HCT116 (cell line): ENCODE results near the gene CARD16. TPM values are rescaled to one million over a fixed set of nuclear protein-coding genes. Genes with fewer than 3 reads are reported as not detected.

Source experiments
- ATAC-seq: fragments of 200-7000 bp; cut with Tn5 transposase; 2 replicates; pipeline ENCODE4 v1.9.1; 2020; ENCODE audit warnings: mild to moderate bottlenecking, moderate library complexity
- BruUV-seq: library from RNA; stranded (reverse); fragments of 400-500 nt; replicated peaks from 2 replicates; lab custom pipeline; 2021; lab: Mats Ljungman, UMichigan
- CTCF ChIA-PET: fragments of 300-600 bp; sonication (Branson Sonifier 250); formaldehyde crosslinking; loops from one replicate; lab custom pipeline; 2021; ENCODE audit warnings: antibody characterized with exemption; lab: Charles Lee
- POLR2A ChIA-PET: fragments of 300-600, 350-600 bp; sonication (Branson Sonifier 250); formaldehyde crosslinking; loops from one replicate; lab custom pipeline; 2021; ENCODE audit warnings: antibody characterized with exemption; lab: Charles Lee
- RAD21 ChIA-PET, 2 experiments: fragments of 300-600 bp; sonication (Branson Sonifier 250); formaldehyde crosslinking; loops; one replicate each; lab custom pipeline; 2023; ENCODE audit warnings: low total read pairs in 2 of 2; ENCODE audit not compliant: uncharacterized antibody in 2 of 2, unreplicated experiment in 2 of 2, low non-redundant PET in 1 of 2; lab: Charles Lee
- DNase-seq: peaks from one replicate; pipeline ENCODE4 v3.0.0-alpha.2; 2010; ENCODE audit warnings: low read depth, low spot score
- H2AFZ ChIP-seq: fragments of 200-600 bp; shearing (Covaris generic), sonication (generic); 2 replicates; pipeline ENCODE4 v1.6.1; 2017; ENCODE audit warnings: low read depth, mixed run types, mixed read lengths, antibody characterized with exemption, low read length; ENCODE audit not compliant: poor library complexity, severe bottlenecking
- H3K27ac ChIP-seq: 2 replicates; pipeline ENCODE4 v1.5.1; 2012; ENCODE audit warnings: low read depth, low read length
- H3K27me3 ChIP-seq: fragments of 200-600 bp; sonication (generic); 2 replicates; pipeline ENCODE4 v1.6.1; 2016; ENCODE audit warnings: mixed run types, low read length, mixed read lengths; ENCODE audit not compliant: insufficient read depth
- H3K36me3 ChIP-seq, 2 experiments: fragments of 200-500 bp in 1 of 2; fragments of 200-600 bp in 1 of 2; sonication (Bioruptor generic) in 1 of 2; sonication (generic) in 1 of 2; 2 replicates each; pipeline versions ENCODE4 v1.5.1 to v1.6.1; 2014 to 2016; ENCODE audit warnings: low read length in 2 of 2, inconsistent platforms in 1 of 2, mixed read lengths in 1 of 2, mixed run types in 1 of 2; ENCODE audit not compliant: insufficient read depth in 2 of 2, control insufficient read depth in 1 of 2
- H3K4me1 ChIP-seq, 2 experiments: fragments of 200-600 bp in 1 of 2; sonication (generic) in 1 of 2; 2 replicates each; pipeline versions ENCODE4 v1.5.1 to v1.6.1; 2012 to 2017; ENCODE audit warnings: low read length in 2 of 2, inconsistent platforms in 1 of 2, mild to moderate bottlenecking in 1 of 2, mixed read lengths in 1 of 2, mixed run types in 1 of 2, moderate library complexity in 1 of 2; ENCODE audit not compliant: insufficient read depth in 2 of 2, control insufficient read depth in 1 of 2
- H3K4me2 ChIP-seq: fragments of 200-600 bp; sonication (generic); 2 replicates; pipeline ENCODE4 v1.6.1; 2017; ENCODE audit warnings: mixed run types, low read length, mixed read lengths
- H3K4me3 ChIP-seq, 2 experiments: fragments of 200-600 bp in 1 of 2; sonication (generic) in 1 of 2; replicated peaks in 1 of 2; 2 replicates each; pipeline ENCODE4 v1.5.1; 2011 to 2016; ENCODE audit warnings: low read length in 2 of 2, control low read depth in 1 of 2, low read depth in 1 of 2, mild to moderate bottlenecking in 1 of 2, mixed read lengths in 1 of 2, mixed run types in 1 of 2
- H3K79me2 ChIP-seq: fragments of 200-600 bp; sonication (generic); 2 replicates; pipeline ENCODE4 v1.6.1; 2017; ENCODE audit warnings: mild to moderate bottlenecking, mixed run types, low read length, moderate library complexity, mixed read lengths; ENCODE audit not compliant: insufficient read depth
- H3K9ac ChIP-seq: fragments of 200-600 bp; sonication (generic); 2 replicates; pipeline ENCODE4 v1.6.1; 2016; ENCODE audit warnings: low read length, mixed read lengths
- H3K9me2 ChIP-seq: fragments of 200-600 bp; sonication (generic), shearing (Covaris generic); 2 replicates; pipeline ENCODE4 v1.6.1; 2017; ENCODE audit warnings: mixed run types, mild to moderate bottlenecking, moderate library complexity; ENCODE audit not compliant: insufficient read depth
- H3K9me3 ChIP-seq, 2 experiments: fragments of 200-500 bp in 1 of 2; fragments of 200-600 bp in 1 of 2; sonication (Bioruptor generic) in 1 of 2; sonication (generic) in 1 of 2; 2 replicates each; pipeline ENCODE4 v1.6.1; 2014 to 2017; ENCODE audit warnings: low read length in 2 of 2, mixed read lengths in 2 of 2, inconsistent platforms in 1 of 2, low read depth in 1 of 2, mild to moderate bottlenecking in 1 of 2, mixed run types in 1 of 2, moderate library complexity in 1 of 2; ENCODE audit not compliant: control insufficient read depth in 1 of 2, insufficient read depth in 1 of 2
- H4K20me1 ChIP-seq: fragments of 200-600 bp; sonication (generic), shearing (Covaris generic); 2 replicates; pipeline ENCODE4 v1.6.1; 2017; ENCODE audit warnings: mixed run types, mild to moderate bottlenecking, moderate library complexity; ENCODE audit not compliant: insufficient read depth
- CBX3 ChIP-seq: IDR thresholded peaks from 2 replicates; pipeline ENCODE4 v1.6.1; 2012; ENCODE audit warnings: low read depth
- CEBPB ChIP-seq: IDR thresholded peaks from 2 replicates; pipeline ENCODE4 v1.6.1; 2012; ENCODE audit warnings: low read depth
- EGR1 ChIP-seq: IDR thresholded peaks from 2 replicates; pipeline ENCODE4 v1.6.1; 2012; ENCODE audit warnings: low read depth
- ELF1 ChIP-seq: IDR thresholded peaks from 2 replicates; pipeline ENCODE4 v1.6.1; 2012; ENCODE audit warnings: low read depth, borderline replicate concordance
- EZH2phosphoT487 ChIP-seq: fragments of 200-600 bp; IDR thresholded peaks from 2 replicates; pipeline ENCODE4 v1.6.1; 2018; ENCODE audit warnings: antibody characterized with exemption, borderline replicate concordance
- FOSL1 ChIP-seq: IDR thresholded peaks from 2 replicates; pipeline ENCODE4 v1.6.1; 2012; ENCODE audit warnings: low read depth
- POLR2A ChIP-seq: IDR thresholded peaks from 2 replicates; pipeline ENCODE4 v1.7.0; 2011; ENCODE audit warnings: borderline replicate concordance; ENCODE audit not compliant: insufficient read depth, insufficient read length; ENCODE audit errors: extremely low read depth
- REST ChIP-seq: IDR thresholded peaks from 2 replicates; pipeline ENCODE4 v1.6.1; 2012; ENCODE audit warnings: low read depth
- TCF7L2 ChIP-seq: IDR thresholded peaks from 2 replicates; pipeline ENCODE4 v1.7.0; 2011; ENCODE audit warnings: borderline replicate concordance, inconsistent platforms; ENCODE audit not compliant: insufficient read depth, insufficient read length; ENCODE audit errors: extremely low read depth
- YY1 ChIP-seq: IDR thresholded peaks from 2 replicates; pipeline ENCODE4 v1.6.1; 2011; ENCODE audit warnings: low read length, low read depth, moderate library complexity, mild to moderate bottlenecking; ENCODE audit not compliant: insufficient replicate concordance; ENCODE audit errors: extremely low read depth
- ZNF274 ChIP-seq: fragments of 200-500 bp; sonication (Bioruptor generic); IDR thresholded peaks from 2 replicates; pipeline ENCODE4 v1.6.1; 2014; ENCODE audit warnings: mild to moderate bottlenecking, low read depth, low read length, inconsistent platforms
- intact Hi-C: fragments of 100-400 bp; cut with micrococcal nuclease; formaldehyde crosslinking; loops from 2 replicates; pipeline ENCODE4 v1.10.0; 2022
- total RNA-seq: library from RNA; stranded (reverse); gene quantifications from one replicate; pipeline ENCODE4 v1.2.1, GENCODE V29; 2021; ENCODE audit not compliant: unreplicated experiment
- TF ChIP-seq, protein P1 (sequence below): IDR thresholded peaks from 2 replicates; pipeline ENCODE4 v1.6.1; 2012
- TF ChIP-seq, protein P2 (sequence below): IDR thresholded peaks from 2 replicates; pipeline ENCODE4 v1.6.1; 2012

CARD16 gene
- total RNA-seq, 1 experiment from 2014 or later: not detected

GRCh38 chr11:105052487-105052886 is 7.4 kb upstream of the CARD16 start:
- TF ChIP-seq TCF7L2 (no peak), ELF1 (no peak), EZH2phosphoT487 (no peak), POLR2A (no peak), YY1 (no peak), ZNF274 (no peak), REST (no peak), FOSL1 (no peak), CEBPB (no peak), EGR1 (no peak), CBX3 (no peak)
- TF ChIP-seq, protein P1, sequence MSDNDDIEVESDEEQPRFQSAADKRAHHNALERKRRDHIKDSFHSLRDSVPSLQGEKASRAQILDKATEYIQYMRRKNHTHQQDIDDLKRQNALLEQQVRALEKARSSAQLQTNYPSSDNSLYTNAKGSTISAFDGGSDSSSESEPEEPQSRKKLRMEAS: no peak
- TF ChIP-seq, protein P2, sequence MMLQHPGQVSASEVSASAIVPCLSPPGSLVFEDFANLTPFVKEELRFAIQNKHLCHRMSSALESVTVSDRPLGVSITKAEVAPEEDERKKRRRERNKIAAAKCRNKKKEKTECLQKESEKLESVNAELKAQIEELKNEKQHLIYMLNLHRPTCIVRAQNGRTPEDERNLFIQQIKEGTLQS: no peak
- no TSS peak for BruUV-seq
- Histone ChIP-seq H3K36me3 (no peaks in the 10 kb centered on the region), H3K4me1 (no peaks in the 10 kb centered on the region), H3K9me3 (no peaks in the 10 kb centered on the region), H3K9ac (no peak overlapping the region), H3K27ac (no peak overlapping the region), H4K20me1 (no peaks in the 10 kb centered on the region), H3K9me2 (no peaks in the 10 kb centered on the region), H3K27me3 (no peaks in the 10 kb centered on the region), H3K4me2 (no peak overlapping the region), H2AFZ (no peak overlapping the region), H3K4me3 (no peak overlapping the region), H3K79me2 (no peaks in the 10 kb centered on the region)
- ChIA-PET POLR2A (no interaction called here), RAD21 (no interaction called here), CTCF (no interaction called here)
- DNase-seq (no peak), ATAC-seq (no peak)
- intact Hi-C loops: no loop called here
